AG09319 (cell line): Measurements from ENCODE around the gene THAP12.

Experiments used
- DNase-seq: peaks from one replicate; pipeline ENCODE4 v3.0.0-alpha.2; 2010; ENCODE audit warnings: low read depth; ENCODE audit errors: extremely low read depth
- CTCF ChIP-seq: IDR thresholded peaks from 2 replicates; pipeline ENCODE4 v1.5.1; 2011; ENCODE audit warnings: low read depth, mild to moderate bottlenecking, inconsistent platforms, low read length, moderate library complexity

THAP12 gene

GRCh38 chr11:76391811-76392475, 11.0 kb upstream of the THAP12 start:
- no peak for TF ChIP-seq CTCF
- DNase-seq = no peak

- TF ChIP-seq CTCF = no peak
- DNase-seq = no peak
Observed at GRCh38 chr11:76391021-76391420, 10.1 kb upstream of the THAP12 start.

GRCh38 chr11:76388408-76388807, 7.5 kb upstream of the THAP12 start:
- no peak for TF ChIP-seq CTCF

GRCh38 chr11:76385903-76386302, 5.0 kb upstream of the THAP12 start:
- DNase-seq = no peak

More at GRCh38 chr11:76388408-76388807, 7.5 kb upstream of the THAP12 start:
- no peak for DNase-seq

GRCh38 chr11:76382209-76382608, 1.3 kb upstream of the THAP12 start:
- TF ChIP-seq CTCF = no peak
- DNase-seq = no peak

More at GRCh38 chr11:76385903-76386302, 5.0 kb upstream of the THAP12 start:
- TF ChIP-seq CTCF = no peak

GRCh38 chr11:76380159-76380976, 564 bp downstream of the THAP12 start:
- TF ChIP-seq CTCF = no peak
- no peak for DNase-seq

GRCh38 chr11:76379807-76380158, 1.1 kb downstream of the THAP12 start:
- no peak for TF ChIP-seq CTCF
- DNase-seq = no peak
